Measurements from ENCODE around the gene XYLT2.

DNA sequence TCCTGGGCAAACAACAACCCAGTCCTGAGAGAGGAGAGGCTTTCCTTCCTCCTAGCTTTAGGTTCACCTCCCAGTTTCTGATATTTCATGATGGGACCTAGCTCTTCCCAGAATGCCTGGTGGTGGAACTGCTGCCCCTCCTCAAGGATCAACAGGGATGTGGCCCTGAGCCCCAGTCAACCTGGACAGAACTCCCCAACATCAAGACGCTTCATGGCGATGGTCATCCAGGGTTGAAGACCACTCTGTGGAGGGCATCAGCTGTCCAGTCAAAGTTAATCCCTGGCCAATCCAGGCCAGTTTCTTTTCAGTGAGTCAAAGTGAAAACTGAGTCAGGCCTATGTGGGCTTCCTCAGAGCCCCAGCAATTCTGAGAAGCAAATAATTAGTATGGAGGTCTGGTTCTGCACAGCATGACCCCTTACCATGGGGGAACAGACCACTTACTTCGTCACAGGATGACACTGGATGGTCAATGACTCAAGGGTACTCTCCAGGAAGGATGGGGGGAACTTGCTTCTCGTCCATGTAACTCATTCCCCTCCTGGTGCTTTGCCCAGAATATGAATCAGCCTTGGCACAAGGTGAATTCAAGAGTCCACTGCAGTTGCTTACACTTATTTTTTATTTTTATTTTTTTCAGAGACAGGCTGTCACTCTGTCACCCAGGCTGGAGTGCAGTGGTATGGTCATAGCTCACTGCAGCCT, 14.7 kb upstream of the XYLT2 start:
- TF ChIP-seq, protein P1, sequence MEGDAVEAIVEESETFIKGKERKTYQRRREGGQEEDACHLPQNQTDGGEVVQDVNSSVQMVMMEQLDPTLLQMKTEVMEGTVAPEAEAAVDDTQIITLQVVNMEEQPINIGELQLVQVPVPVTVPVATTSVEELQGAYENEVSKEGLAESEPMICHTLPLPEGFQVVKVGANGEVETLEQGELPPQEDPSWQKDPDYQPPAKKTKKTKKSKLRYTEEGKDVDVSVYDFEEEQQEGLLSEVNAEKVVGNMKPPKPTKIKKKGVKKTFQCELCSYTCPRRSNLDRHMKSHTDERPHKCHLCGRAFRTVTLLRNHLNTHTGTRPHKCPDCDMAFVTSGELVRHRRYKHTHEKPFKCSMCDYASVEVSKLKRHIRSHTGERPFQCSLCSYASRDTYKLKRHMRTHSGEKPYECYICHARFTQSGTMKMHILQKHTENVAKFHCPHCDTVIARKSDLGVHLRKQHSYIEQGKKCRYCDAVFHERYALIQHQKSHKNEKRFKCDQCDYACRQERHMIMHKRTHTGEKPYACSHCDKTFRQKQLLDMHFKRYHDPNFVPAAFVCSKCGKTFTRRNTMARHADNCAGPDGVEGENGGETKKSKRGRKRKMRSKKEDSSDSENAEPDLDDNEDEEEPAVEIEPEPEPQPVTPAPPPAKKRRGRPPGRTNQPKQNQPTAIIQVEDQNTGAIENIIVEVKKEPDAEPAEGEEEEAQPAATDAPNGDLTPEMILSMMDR (IDR thresholded peaks at IDR 0.05), result no peak
- no peak for TF ChIP-seq POLR2A (IDR thresholded peaks at IDR 0.05)

Measured in testis (tissue), 2 donors.